UCSD-AML1 (cell line): Measurements from ENCODE around the gene DPY19L1.
"Not testable (repeated sequence)": the region's sequence is repeated elsewhere in the genome, so short reads cannot be mapped to it uniquely, and the experiment has no call there.

ENCODE experiments used
- DNase-seq: peaks from one replicate; lab custom pipeline; 2025; ENCODE audit not compliant: unreplicated experiment; lab: John Stamatoyannopoulos, UW

Gene DPY19L1

DNA sequence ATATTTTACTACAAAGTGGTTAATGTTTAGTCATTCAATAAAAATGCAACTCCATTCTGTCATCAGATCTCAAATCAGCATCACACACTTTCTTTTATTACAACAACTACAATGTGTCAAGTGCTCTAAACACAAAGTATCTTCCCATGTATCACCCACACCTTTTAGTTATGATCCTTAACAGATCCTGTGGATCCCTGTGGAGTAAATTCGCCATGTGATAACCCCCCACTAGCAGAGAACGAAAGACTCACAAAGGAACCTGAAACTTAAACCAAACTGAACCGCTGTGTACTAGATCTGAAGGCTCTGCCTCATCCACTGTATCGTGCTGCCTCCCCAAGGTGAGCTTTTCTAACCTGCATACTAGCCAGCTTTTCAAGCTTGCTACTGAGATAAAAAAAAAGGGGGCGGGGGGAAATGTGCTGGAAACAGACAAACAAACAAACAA lies 1.7 kb downstream of the DPY19L1 start:
- DNase-seq, result no peak

DNA sequence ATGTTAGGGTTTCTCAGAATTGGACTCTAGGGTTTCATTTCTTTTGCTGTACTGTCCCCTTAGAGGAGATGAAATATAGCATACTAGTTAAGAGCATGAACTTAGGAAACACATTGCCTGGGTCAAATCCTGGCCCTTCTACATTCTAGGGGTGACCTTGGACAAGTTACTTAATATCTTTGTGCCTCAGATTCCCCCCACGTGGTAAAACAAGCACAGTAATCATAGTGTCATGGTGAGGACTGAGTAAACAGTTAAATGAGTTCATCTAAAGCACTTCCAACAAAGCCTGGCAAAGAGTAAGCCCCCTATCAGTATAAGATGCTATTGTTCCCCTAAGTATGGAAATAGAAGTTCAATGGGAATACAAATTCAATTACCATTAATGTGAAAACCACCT lies 5.1 kb downstream of the DPY19L1 start:
- no peak for DNase-seq

DNA sequence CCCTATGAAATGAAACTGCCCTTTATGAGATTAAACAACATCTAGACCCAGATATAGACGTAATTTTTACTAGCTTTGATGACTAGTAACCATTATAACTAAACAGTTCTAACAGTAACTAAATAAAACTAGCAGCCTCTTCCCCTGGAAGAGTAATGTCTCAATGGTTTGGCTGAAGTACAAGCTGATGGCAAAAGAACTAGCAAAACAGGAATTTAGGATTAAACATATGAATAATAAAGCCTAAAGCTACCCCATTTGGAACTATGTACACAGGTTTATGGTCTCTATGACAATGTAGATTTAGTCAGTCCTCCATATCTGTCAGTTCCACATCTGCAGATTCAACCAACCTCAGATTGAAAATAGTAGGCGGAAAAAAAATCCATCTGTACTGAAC lies 6.4 kb downstream of the DPY19L1 start:
- DNase-seq, result no peak

DNA sequence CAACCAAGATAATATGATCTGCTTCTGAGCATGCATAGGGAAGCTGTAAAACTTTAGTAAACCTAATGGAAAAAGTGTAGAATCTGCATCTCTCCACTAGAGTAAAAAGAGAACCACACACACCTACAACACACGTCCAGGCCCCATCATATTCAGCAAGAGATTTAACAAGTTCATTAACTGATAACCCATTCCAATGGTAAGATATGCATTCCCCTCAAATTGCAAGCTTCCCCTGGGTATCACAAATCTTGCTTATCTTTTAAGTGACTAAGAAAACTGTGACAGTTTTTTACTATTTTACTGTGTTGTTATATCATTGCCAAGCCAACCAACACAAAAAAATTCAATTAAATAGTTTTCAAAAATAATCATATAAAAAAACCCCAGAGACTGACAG lies 8.0 kb downstream of the DPY19L1 start:
- no peak for DNase-seq

DNA sequence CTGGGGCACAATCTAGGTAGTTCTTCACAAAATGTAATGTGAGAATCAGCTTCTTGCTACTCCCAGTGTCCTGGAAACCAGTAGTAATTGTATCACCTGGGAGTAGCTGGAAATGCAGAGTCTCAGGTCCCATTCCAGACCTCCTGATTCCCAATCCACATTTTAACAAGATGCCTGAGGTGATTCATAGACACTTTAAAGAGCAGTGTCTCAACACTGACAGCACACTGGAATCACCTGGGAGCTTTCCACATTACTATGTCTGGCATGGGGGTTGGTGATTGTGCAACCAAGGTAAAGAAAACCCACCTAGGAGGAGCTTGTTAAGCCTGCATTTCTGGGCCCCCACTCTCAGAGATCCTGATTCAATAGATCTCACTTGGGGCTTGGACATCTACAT lies 11.1 kb downstream of the DPY19L1 start:
- DNase-seq, result no peak

DNA sequence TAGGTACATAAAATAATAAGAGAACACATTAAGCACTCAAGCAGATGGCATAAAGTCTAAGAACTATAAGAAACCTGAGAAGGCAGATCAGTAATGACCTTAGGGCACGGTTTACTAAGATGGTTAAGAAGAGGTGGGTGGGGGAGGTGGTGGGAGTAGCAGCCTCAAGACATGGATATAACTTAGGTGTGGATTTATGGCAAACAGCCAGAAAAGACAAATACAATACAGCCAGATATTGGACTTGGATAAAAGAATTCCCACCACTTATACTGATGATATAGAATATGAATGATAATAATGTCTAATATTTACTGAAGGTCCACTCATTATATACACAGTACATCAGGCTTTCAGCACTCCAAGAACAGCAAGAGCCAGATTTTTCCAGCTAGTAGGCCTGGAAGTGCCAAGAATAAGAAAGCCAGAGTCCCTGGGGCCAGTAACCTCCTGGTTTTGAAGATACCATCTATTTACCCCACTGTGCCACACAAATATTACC lies 11.9 kb downstream of the DPY19L1 start:
- DNase-seq, result no peak

DNA sequence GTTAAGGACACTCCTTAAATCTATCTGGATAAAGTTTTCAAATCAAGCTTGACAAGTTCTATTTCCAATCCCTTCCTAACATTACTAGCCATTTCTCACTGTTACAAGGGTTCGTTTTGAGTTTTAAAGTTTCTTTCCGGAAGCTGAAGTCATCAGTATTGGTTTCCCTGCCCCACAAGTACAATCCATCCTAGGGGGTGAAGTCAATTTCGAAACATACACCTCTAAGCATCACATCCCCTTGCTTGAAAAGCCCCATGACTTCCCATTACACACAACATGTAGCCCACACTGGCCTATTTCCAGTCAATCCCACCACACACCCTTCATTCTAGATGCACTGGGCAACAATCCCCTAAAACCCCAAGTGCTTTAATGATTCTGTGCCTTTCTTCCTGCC lies 13.0 kb downstream of the DPY19L1 start:
- DNase-seq, result no peak

DNA sequence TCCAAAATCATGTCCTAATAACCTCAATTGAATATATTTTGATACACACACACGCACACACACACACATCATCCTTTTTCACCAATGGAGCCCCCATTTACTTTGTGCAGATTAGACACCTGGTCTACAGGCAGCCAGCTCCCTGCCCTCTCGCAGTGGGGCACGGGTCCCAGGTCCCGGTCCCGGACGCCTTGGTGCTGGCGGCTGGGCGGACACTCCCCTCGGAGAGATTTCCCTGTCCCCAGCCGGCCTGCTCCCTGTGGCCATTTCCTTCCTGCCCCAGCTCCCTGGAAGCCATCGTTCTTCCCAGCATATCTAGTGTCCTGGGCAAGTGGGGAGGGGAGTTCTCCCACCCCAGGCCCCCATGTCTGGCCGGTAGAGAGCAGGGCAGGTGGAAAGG lies 14.6 kb downstream of the DPY19L1 start:
- DNase-seq, result no peak

DNA sequence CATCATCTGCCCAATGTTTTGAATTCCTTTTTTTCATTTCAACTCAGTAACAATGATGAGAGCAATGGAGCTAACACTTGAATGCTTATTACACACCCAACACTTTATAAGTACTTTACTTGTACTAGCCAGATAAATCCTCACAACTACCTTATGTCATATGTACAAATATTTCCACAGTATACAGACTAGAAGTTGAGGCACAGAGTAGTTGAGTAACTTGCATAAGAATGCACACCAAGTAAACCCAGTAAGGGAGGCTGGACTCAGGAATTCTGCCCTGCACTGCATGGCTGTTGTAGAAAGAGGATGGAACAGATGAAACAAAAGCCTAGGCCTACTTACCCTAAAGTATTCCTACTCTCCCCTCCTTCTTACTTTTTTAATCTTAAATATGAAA lies 15.8 kb downstream of the DPY19L1 start:
- no peak for DNase-seq

DNA sequence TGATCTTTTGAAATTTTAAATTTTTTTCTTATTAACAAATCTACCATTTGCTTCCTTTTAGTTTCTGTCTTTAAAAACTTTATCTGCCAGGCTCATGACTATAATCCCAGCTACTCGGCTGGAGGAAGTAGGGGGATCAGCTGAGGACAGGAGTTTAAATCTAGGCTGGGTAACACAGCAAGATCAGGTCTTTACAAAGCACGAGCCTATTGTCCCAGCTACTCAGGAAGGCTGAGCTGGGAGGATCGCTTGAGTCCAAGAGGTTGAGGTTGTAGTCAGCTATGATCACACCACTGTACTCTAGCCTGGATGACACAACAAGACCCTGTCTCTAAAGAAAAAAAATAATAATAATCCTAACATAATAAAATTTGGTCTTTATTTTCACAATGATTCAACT lies 17.5 kb downstream of the DPY19L1 start:
- DNase-seq, result no peak

DNA sequence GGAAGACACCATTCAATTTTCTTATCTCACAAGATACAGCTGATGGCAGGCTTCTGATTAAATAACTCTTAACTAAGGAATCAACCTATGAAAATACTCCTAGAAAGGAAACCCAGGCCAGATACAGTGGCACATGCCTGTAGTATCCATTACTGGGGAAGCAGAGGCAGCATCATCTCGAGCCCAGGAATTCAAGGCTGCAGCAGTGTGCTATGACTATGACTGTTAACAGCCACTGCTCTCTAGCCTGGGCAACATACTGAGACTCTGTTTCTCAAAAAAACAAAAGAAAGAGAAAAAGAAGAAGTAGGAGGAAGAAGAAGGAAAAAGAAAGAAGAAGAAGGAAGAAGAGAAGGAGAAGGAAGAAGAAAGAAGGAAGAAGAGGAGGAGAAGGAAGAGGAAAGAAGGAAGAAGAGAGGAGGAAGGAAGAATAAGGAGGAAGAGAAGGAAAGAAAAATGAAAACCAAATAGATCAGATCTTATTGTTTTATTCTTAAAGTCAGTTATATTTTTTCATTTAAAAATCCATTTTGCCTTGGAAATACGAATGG lies 18.0 kb downstream of the DPY19L1 start:
- no peak for DNase-seq

DNA sequence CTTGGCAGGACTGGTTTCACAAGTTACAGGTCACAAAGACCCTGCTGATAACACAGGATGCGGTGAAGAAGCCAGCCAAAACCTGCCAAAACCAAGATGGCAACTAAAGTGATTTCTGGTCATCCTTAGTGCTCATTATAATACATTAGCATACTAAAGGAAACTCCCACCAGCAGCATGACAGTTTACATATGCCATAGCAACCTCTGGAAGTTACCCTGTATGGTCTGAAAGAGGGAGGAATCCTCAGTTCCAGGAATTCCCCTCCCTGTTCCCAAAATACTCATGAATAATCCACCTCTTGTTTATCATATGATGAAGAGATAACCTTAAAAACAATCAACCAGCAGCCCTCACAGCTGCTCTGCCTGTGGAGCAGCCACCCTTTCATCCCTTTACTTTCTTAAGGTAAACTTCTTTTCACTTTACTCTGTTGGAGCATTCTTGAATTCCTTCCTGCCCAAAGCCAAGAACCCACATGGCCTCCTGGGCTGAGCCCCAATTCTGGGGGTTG lies 21.9 kb downstream of the DPY19L1 start:
- no peak for DNase-seq

DNA sequence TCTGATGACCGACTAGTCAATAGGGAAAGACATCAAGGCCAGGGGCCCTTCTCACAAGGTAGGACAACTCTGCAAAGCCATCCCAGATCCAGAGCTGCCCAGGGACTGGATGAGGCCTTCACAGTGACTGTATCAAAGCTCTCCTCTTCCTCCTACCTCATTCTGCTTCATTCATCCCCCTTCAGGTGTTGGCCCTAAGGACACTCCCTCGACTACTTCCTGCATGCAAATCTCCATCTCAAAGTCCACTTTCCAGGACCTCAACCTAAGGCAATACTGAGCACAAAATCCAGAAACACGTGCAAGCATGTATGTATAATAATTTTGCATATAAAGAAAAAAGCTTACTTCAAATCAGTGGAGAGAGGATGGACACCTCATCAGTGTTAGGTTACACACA lies 25.1 kb downstream of the DPY19L1 start:
- no peak for DNase-seq

DNA sequence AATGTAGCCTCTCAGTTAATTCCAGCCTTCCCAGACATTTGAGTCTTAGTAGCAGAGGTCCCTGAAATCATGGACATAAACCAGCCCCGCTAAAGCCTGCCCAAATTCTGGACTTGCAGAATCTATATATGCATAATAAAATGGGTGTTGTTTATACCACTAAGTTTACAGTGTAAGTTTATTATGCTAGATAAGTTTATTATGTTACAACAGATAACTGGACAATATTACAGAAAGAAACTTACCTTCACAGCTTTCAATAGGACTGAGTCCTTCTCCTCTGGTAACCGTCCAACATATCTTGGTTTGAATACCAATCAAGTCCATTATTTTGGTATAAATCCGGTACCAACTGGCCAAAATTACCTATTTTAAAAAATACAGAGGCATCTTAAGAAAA lies 26.2 kb downstream of the DPY19L1 start:
- no peak for DNase-seq

DNA sequence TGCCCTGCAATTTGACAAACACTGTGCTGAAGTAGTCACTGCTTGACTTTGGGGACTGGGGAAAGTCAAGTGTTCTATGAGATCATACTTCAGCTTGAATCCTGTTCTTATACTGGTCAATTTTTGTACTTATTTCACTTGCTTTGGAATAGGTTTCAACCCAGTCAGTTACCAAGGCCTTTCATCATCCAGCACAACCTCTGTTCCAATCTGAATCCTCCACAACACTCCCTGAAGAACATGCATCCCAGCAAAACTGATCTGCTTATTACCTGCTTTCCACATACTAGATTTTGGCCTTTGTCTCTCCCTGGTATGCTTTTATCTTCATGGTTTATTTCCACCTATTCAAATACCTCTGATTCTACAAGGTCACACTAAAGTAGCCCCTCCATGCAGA lies 29.5 kb downstream of the DPY19L1 start:
- DNase-seq, result no peak

DNA sequence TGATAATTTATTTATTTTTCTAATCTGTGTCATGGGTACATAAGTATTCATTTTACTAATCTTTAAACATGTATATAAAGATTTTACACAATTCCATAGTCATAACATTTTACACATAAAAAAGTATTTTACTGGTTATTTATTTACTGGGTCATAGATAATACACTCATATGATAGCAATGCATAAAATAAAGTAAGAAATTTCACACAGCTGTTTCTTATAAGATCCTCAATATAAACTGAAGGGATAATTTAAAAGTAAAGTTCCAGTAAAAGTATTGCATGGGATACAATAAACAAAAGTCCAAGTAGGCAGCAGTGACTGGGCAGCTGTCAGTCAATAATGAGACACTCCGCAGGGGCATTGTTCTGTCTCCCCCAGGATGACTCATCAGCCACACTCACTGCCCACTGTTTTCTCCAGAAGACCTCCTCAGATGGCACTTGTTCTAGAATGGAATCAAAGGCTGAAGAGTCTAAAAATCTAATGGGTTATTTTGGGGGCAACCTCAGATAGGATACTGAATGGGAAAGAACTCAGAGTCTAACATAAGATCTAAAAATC lies 32.7 kb downstream of the DPY19L1 start:
- DNase-seq, result no peak

DNA sequence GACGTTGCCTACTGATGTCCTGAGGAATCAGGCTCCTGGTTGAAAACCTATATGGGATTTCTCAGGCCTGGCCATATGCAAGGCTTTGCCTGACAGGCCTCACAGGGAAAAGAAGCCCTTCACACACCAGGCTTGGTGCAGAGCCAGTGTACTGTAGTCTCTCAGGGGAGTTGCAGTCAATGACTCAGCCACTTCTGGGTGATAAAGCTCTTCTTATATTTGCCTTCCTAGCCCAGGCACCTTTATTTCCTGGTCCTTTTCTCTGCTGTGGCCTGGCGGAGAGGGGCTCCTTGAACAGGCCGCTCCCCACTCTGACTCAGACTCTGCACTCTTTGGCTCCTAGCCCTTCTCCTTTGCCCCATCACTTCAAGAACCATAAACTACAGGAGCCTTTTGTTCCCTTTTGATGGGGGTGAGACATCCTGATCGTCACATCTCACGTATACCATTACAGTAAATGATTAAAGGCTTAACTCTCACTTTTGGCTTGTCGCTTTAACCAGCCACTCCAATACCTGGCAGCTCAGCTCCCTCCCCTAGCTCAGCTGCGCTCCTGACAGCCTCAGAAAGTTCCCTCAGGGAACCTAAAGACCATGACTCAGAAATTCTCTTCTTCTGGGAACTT lies 33.5 kb downstream of the DPY19L1 start:
- DNase-seq, result no peak

DNA sequence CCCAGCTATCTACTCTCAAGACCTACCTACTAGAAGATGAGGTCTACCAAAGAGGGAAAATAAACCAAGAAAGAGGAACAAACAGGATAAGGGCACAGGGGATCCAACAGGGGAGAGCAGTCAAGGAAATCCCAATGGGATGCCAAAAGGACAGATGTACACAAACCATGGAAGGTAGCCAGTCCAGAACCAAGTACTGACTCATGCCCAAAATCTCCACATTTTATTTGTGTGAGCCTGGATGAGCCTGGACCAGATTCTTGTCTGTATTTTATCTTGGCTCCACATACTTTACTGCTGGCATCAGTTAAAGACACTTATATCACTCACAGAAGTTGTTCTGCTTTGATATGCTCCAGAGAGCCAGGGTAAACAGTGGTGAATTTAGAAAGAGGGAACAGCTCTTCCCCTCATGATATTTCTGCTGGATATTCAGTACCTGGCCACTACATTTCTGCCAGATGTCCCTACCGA lies 34.1 kb downstream of the DPY19L1 start:
- DNase-seq, result not testable (repeated sequence)

DNA sequence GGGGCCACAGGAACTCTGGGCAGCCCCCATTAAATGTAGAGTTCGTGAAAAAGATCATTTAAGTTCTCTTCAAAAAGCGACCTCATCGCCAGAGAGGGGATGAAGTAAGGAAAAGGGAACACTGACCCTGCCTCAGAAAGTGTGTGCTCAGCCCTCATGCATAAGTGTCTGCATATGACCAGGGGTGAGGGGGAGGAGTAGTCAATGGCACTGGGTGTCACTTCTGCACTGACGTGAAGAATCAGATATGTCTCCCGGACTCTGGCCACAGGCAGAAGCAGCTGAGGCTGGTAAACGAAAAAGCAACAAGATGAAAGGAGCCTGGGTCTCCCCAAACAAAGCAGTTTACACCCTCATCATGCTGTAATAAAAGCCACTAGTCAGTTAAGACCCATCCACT lies 39.0 kb downstream of the DPY19L1 start:
- DNase-seq, result not testable (repeated sequence)

DNA sequence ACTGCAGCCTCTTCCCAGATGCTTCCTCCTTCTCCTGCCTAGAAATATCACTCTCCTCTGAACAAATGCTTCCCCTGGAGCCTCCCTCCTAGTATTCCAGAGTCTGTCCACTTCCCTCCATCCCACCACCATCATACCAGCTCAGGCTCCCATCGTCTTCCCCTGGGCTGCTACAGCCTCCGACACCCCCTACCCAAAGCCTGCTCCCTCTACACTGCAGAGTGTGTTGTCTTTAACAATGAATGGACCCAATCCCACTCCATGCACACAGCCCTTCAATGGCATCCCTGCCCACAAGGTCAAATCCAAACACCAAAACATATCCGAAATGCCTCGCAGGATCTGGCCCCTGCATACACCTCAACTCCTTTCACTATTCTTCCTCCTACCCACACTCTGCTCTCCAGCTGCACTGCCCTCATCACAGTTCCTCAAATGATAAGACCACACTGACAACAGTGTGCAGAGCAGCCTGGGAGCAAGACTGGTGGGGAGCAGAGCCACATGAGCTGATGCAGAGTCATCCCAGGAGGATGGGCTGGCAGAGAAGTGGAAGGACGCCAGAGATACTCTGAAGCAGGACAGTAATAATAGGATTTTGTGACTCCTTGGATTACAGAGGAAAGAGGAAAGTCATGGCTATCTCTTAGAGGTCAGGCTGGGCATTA lies 40.7 kb downstream of the DPY19L1 start:
- DNase-seq, result not testable (repeated sequence)

DNA sequence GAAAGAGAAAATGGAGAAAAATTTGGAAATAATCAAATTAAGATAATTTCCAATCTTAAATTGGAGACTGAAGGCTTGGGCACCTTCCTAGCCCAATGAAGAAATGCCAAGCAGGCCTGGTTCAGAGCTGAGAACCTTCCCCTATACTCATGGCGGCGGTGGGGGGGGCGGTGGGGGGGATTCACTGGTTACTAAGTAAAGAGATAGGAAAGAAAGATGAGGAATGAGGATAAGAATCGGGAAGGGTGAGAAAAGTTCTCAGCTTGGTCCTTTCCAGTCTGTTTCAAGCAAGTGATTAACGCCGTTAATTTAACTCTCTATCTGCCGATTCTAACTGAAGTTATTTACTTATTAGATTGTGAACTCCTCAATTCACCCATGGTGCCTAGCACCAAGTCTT lies 41.5 kb downstream of the DPY19L1 start:
- DNase-seq, result no peak
